ENCODE results near the gene CGA.

The CGA gene

DNA sequence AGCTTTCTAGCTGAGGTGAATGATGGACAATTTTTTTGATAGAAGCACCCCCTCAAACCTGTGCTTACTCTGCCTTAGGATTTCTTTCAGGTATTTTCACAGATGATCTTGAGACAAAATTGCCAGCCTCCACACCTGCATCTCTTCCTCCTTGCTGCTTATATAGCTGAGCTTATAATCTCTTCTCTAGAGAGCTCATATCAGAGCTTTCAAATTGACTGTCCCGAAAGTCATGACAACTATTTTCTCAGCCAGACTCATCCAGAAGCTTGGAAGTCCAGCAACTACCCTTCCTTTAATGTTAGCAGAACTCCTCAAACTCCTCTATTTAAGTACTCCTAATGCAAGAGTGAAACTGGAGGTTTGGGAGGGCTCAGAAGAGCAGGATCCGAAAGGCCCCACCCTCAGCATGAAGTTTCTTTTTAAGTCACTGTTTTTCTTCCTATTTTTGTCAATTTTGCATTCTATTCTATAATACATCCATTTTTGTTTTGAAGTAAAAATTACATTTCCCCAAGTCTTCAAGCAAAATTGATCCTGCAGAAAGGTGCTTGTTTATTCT, 12.7 kb downstream of the CGA start:
- no peak for DNase-seq

- DNase-seq: no peak
These were observed 15.8 kb downstream of the CGA start for GRCh38 chr6:87078983-87079616.

- DNase-seq: no peak
These were observed 19.7 kb downstream of the CGA start for GRCh38 chr6:87075168-87075567.

GRCh38 chr6:87074101-87074621, 20.7 kb downstream of the CGA start:
- DNase-seq: no peak

- DNase-seq: no peak
These were observed 23.2 kb downstream of the CGA start for GRCh38 chr6:87071683-87072082.

GRCh38 chr6:87070741-87071140, 24.2 kb downstream of the CGA start:
- no peak for DNase-seq

DNA sequence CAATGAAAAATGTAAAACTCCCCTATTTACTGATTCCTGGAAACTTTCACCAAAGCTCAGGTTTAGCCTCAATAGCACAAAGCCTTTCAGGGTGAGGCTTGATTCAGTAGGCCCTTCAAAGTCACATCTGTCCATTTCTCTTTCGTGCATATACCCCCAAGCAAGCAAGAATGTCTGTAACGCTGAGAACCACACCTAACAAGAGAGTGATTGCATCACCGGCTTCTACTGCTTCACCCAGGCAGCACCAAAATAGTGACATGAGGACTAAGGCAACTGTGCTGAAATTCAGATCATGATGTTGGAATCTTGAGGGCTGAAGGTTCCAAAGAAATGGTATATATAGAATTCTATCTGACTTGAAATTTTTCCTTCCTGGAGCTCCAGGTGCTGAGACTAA, 26.1 kb downstream of the CGA start:
- DNase-seq: no peak

DNA sequence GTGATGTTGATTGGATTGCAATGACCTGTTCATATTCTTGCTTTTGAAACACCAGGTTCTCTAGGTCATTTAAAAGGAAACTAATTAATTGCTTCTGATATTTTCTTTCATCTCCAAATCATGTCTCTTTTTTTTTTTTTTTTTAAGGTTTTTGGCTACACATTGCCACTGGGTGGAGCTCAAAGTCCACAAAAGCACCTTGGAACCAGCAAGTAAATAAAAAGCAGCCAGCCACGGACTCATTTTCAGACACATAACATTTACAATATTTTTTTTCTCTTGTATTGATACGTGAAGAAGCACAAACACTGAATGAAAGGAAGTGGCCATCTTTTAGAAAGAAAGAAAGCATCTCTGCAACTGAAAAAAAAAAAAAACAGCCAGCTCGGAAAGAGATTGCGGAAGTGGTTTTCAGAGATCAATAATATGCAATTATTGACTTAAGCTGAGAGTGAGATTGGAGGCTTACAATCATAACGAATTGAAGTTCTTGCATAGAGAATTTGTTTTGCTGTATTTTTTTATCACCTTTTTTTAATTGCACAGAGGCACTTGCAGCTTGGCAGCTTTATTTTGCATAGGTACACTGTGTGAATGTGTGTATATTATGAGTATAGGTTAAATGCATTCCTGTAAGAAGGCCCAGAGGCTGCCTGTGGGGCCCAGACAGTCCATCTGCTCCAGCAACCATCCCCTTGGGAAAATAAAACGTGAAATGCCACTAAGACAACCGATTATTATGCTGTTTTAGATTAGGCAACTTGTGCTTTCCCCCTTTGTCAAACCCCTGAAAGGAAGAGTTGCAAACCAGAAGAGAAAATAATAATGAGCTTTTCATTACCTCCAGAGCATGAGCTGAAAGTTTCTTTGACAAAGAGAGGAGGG, 28.2 kb downstream of the CGA start:
- peak; percentile 37 for DNase-seq

DNA sequence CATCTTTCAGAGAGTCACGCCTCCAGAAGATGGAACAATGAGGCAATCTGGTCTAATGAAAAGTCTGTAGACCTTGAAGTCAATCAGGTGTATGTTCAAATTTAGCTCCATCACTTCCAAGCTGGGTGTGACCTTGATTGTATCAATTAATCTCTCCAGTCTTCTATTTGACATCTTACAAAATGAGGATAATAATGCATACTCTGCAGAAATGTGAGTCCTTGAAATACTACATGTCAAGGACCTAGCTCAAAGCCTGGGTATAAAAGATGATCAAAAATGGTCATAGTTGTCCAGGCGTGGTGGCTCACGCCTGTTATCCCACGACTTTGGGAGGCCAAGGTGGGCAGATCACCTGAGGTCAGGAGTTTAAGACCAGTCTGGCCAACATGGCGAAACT, 29.8 kb downstream of the CGA start:
- DNase-seq: no peak

DNA sequence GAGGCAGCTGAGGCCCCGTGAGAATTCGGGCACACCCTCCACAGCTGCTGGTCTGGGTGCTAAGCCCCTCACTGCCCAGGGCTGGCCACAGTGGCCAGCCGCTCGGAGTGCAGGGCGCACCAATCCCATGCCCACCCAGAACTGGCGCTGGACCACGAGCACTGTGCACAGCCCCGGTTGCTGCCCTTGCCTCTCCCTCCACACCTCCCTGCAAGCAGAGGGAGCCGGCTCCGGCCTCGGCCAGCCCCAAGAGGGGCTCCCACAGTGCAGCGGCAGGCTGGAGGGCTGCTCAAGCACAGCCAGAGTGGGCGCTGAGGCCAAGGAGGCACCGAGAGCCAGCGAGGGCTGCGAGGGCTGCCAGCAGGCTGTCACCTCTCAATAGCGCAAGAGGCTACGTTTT, 35.0 kb downstream of the CGA start:
- DNase-seq: no peak

- no peak for DNase-seq
These were observed 40.6 kb downstream of the CGA start for GRCh38 chr6:87054143-87054833.

DNA sequence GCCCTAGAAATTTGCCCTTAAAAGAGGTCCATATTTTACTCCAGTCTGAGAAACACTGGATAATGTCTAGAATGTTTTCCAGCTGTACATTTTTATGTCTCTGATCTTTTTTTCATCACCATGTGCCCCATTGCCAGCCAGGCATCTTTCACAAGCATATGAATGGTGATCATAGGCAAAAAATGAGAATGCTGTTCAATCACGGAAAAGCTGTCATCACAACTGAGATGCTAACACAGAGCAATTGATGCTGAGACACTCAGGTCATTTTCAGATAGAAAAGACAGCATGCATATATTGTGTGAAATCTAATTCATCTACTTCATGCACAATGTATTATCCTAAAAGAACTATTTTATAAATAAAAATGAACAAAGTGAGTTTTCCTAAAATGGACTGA, 41.6 kb downstream of the CGA start:
- DNase-seq: no peak

GRCh38 chr6:87049779-87050178, 45.1 kb downstream of the CGA start:
- DNase-seq: no peak

DNA sequence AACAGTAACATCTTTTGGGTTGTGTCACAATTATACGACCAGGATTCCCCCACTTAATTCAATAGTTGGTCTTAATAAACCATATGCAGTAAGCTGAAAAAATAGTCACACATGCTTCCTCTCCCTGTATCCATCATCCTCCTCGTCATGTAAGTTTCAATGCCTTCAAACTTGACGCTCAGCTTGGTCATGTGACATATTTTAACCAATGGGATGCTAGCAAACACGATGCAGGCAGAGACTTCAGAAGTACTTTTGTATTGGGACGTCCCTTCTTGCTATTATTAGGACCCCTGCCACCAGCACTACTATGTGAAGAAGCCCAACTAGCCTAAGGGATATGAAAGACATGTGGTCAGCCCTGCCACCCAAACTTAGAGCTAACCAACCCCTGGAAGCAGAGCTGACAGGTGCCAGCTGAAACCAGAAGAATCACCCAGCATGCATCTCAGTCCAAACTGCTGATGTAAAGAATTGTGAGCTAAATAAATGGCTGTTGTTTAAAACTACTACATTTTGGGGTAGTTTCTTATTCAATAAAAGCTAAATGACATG, 49.3 kb downstream of the CGA start:
- DNase-seq: no peak

- no peak for DNase-seq
These were observed 54.2 kb downstream of the CGA start for GRCh38 chr6:87040729-87041128.
